H1 (cell line): ENCODE measurements around the gene PCDHAC1.

ENCODE experiments used
- CHD2 ChIP-seq: IDR thresholded peaks from 2 replicates; pipeline ENCODE4 v1.6.1; 2012; ENCODE audit warnings: low read length, improper control_type of control experiment
- CREB1 ChIP-seq: IDR thresholded peaks from 2 replicates; pipeline ENCODE4 v1.6.1; 2012; ENCODE audit warnings: inconsistent platforms
- EZH2 ChIP-seq: fragments of 200-600 bp; sonication (generic); IDR thresholded peaks from 2 replicates; pipeline ENCODE4 v1.7.1; 2012; ENCODE audit warnings: low read depth, mild to moderate bottlenecking, moderate library complexity, low read length, inconsistent platforms; ENCODE audit not compliant: severe bottlenecking
- JUN ChIP-seq: IDR thresholded peaks from 2 replicates; pipeline ENCODE4 v1.6.1; 2011; ENCODE audit warnings: low read depth, mild to moderate bottlenecking, improper control_type of control experiment, low read length
- NANOG ChIP-seq: IDR thresholded peaks from 2 replicates; pipeline ENCODE4 v1.6.1; 2011; ENCODE audit warnings: low read length, low read depth, mild to moderate bottlenecking, inconsistent platforms; ENCODE audit not compliant: insufficient read depth, poor library complexity, severe bottlenecking
- POLR2A ChIP-seq, 2 experiments: IDR thresholded peaks; 1 replicate in 1 of 2; 2 replicates in 1 of 2; pipeline ENCODE4 v1.6.1; 2011; ENCODE audit warnings: low read depth in 2 of 2, low read length in 2 of 2, mild to moderate bottlenecking in 2 of 2; ENCODE audit errors: control extremely low read depth in 1 of 2
- POLR2AphosphoS5 ChIP-seq: IDR thresholded peaks from 2 replicates; pipeline ENCODE4 v1.6.1; 2011; ENCODE audit warnings: low read depth, low read length
- SIN3A ChIP-seq, 2 experiments: IDR thresholded peaks in 1 of 2; conservative IDR thresholded peaks in 1 of 2; 2 replicates each; pipeline ENCODE4 v1.6.1; 2011 to 2012; ENCODE audit warnings: low read length in 2 of 2, improper control_type of control experiment in 1 of 2, low read depth in 1 of 2, mild to moderate bottlenecking in 1 of 2
- SP2 ChIP-seq: IDR thresholded peaks from 2 replicates; pipeline ENCODE4 v1.6.1; 2012; ENCODE audit warnings: mild to moderate bottlenecking, low read length, inconsistent platforms
- TF ChIP-seq, protein P1 (sequence below), 3 experiments: IDR thresholded peaks; 1 replicate in 2 of 3; 2 replicates in 1 of 3; pipeline versions ENCODE4 v1.5.1 to v1.6.1; 2011; ENCODE audit warnings: low read length in 3 of 3, mild to moderate bottlenecking in 3 of 3, inconsistent platforms in 2 of 3, low read depth in 1 of 3, moderate library complexity in 1 of 3; ENCODE audit not compliant: insufficient read depth in 1 of 3; ENCODE audit errors: control extremely low read depth in 1 of 3
- TF ChIP-seq, protein P2 (sequence below): IDR thresholded peaks from 2 replicates; pipeline ENCODE4 v1.6.1; 2012; ENCODE audit warnings: low read length, inconsistent platforms
- TF ChIP-seq, protein P3 (sequence below): IDR thresholded peaks from 2 replicates; pipeline ENCODE4 v1.6.1; 2011; ENCODE audit warnings: low read length, improper control_type of control experiment

DNA sequence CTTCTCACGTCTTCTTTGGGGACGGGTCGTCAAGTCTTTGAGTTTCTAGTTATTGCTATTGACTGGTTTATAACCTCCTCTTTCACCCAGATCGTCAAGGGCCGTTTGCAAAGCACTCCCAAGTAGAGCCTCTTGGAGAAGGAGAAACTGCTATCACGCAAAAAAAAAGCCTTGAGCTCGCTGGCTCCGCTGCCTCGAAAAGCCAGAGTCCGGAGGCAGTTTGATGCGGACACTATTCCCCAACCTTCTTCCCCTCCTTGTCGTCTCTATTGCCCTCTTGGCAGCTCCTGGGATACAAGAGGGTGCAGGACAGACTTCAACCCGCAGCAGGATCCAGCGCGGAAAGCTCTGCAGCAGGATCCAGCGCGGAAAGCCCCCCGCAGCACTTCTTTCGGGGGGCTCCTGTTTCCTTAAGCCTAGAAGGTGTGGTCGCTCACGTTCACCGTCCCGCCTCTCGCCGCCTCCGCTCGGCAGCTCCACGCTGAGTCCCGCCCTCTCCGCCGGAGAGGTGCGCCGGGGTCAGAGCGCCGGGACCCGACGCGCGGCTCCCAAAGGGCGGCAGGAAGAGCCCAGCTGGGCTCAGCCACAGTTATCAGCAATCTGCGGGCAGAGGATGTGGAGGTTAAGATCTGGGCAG is at the start of gene PCDHAC1:
- TF ChIP-seq SP2: no peak
- no peak; a peak in 1 of 4 replicates for TF ChIP-seq SIN3A (conservative IDR thresholded peaks at IDR 0.05 in 1 of 2, IDR thresholded peaks at IDR 0.05 in 1 of 2; ENCODE audit: low read depth in 1 of 2, low read length in 2 of 2)
- TF ChIP-seq CHD2: no peak
- no peak for TF ChIP-seq NANOG
- 0 out of 3 replicates have a peak, but pooled peaks of 1 of the 2 experiments have one; percentile 35 for TF ChIP-seq POLR2A (IDR thresholded peaks at IDR 0.05; ENCODE audit: control extremely low read depth in 1 of 2, low read depth in 2 of 2, low read length in 2 of 2)
- TF ChIP-seq, protein P1, sequence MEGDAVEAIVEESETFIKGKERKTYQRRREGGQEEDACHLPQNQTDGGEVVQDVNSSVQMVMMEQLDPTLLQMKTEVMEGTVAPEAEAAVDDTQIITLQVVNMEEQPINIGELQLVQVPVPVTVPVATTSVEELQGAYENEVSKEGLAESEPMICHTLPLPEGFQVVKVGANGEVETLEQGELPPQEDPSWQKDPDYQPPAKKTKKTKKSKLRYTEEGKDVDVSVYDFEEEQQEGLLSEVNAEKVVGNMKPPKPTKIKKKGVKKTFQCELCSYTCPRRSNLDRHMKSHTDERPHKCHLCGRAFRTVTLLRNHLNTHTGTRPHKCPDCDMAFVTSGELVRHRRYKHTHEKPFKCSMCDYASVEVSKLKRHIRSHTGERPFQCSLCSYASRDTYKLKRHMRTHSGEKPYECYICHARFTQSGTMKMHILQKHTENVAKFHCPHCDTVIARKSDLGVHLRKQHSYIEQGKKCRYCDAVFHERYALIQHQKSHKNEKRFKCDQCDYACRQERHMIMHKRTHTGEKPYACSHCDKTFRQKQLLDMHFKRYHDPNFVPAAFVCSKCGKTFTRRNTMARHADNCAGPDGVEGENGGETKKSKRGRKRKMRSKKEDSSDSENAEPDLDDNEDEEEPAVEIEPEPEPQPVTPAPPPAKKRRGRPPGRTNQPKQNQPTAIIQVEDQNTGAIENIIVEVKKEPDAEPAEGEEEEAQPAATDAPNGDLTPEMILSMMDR (IDR thresholded peaks at IDR 0.05; ENCODE audit: control extremely low read depth in 1 of 3, insufficient read depth in 1 of 3, low read depth in 1 of 3, low read length in 3 of 3): no peak
- no peak for TF ChIP-seq CREB1
- TF ChIP-seq JUN: no peak
- TF ChIP-seq EZH2: no peak
- TF ChIP-seq, protein P2, sequence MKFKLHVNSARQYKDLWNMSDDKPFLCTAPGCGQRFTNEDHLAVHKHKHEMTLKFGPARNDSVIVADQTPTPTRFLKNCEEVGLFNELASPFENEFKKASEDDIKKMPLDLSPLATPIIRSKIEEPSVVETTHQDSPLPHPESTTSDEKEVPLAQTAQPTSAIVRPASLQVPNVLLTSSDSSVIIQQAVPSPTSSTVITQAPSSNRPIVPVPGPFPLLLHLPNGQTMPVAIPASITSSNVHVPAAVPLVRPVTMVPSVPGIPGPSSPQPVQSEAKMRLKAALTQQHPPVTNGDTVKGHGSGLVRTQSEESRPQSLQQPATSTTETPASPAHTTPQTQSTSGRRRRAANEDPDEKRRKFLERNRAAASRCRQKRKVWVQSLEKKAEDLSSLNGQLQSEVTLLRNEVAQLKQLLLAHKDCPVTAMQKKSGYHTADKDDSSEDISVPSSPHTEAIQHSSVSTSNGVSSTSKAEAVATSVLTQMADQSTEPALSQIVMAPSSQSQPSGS: no peak
- TF ChIP-seq POLR2AphosphoS5: no peak
- TF ChIP-seq, protein P3, sequence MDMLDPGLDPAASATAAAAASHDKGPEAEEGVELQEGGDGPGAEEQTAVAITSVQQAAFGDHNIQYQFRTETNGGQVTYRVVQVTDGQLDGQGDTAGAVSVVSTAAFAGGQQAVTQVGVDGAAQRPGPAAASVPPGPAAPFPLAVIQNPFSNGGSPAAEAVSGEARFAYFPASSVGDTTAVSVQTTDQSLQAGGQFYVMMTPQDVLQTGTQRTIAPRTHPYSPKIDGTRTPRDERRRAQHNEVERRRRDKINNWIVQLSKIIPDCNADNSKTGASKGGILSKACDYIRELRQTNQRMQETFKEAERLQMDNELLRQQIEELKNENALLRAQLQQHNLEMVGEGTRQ: no peak
